ENCODE measurements around the gene NEDD4. TPM values are rescaled to one million over a fixed set of nuclear protein-coding genes. Genes with fewer than 3 reads are reported as not detected.
A peak's percentile ranks its signal among the peaks of the same experiment; 100 is the strongest.

NEDD4 gene
- polyA plus RNA-seq, 1 of the 3 experiments (the other 2 are of a cell fraction), result 12.9 TPM

- H3K9ac ChIP-seq, result no peak overlapping the region; the same call in 1 of the 2 replicates
- POLR2A ChIA-PET, result interaction anchor here (0.6 kb wide), 1 partner anchor 372 kb away, joined by 3 read pairs; no protein-coding TSS in a partner anchor
- no peaks in the 10 kb centered on the region for H3K9me2 ChIP-seq
- no peaks in the 10 kb centered on the region for H4K20me1 ChIP-seq (ENCODE audit: insufficient read depth)
- H3K9me3 ChIP-seq, result no peaks in the 10 kb centered on the region
- no peaks in the 10 kb centered on the region for H3K27me3 ChIP-seq (ENCODE audit: insufficient read depth)
- peaks cover 0 to 7% of the 10 kb centered on the region in 2 experiments; a peak in 2 of 4 replicates for H3K4me1 ChIP-seq (ENCODE audit: control insufficient read depth in 1 of 2, insufficient read depth in 2 of 2, low read depth in 1 of 2, low read length in 1 of 2)
- peak overlapping the region in 1 of 2 experiments; percentile 21; a peak in 1 of 4 replicates for H3K4me3 ChIP-seq (ENCODE audit: low read depth in 2 of 2, low read length in 1 of 2)
- peaks cover 10% of the 10 kb centered on the region for H3F3A ChIP-seq (replicated peaks; ENCODE audit: insufficient read depth)
- CTCF ChIA-PET, result interaction anchor here (1.2 to 2.1 kb wide), 4 partner anchors 20 to 26 kb away, joined by 3 to 9 read pairs (median 6); no protein-coding TSS in a partner anchor
- H3K36me3 ChIP-seq (replicated peaks in 1 of 2; ENCODE audit: control insufficient read depth in 1 of 2, insufficient read depth in 2 of 2, low read length in 1 of 2), result peaks cover 0 to 26% of the 10 kb centered on the region in 2 experiments
- H3K27ac ChIP-seq (ENCODE audit: low read depth in 2 of 2, low read length in 1 of 2), result peak overlapping the region in 1 of 2 experiments; percentile 40; a peak in 2 of 4 replicates
- 37% methylated on average over 4 of the region's 4 CpGs for WGBS (ENCODE audit: low lambda C conversion rate)
- peak; percentile 10 for DNase-seq
- no peak overlapping the region for H2AFZ ChIP-seq (ENCODE audit: low read depth)
- H3K79me2 ChIP-seq (ENCODE audit: insufficient read depth), result peaks cover 17% of the 10 kb centered on the region
- H3K4me2 ChIP-seq, result peak overlapping the region; percentile 66
- TF ChIP-seq SMC3 (IDR thresholded peaks at IDR 0.05; ENCODE audit: low read depth, low read length), result no peak
- peak; percentile 16; the same call in 1 of the 2 replicates for TF ChIP-seq TCF12 (IDR thresholded peaks at IDR 0.05)
- 0 out of 2 replicates have a peak, but pooled peaks have one; percentile 5 for TF ChIP-seq PBX3 (IDR thresholded peaks at IDR 0.05)
- peak; percentile 57 for TF ChIP-seq GATA2 (CRISPR knock-in tag; IDR thresholded peaks at IDR 0.05)
These were observed 120.2 kb downstream of the NEDD4 start for GRCh38 chr15:55873024-55873720.

GRCh38 chr15:55872471-55872870 lies 120.9 kb downstream of the NEDD4 start:
- ChIA-PET POLR2A (interaction anchor here (0.6 kb wide), 1 partner anchor 371 kb away, joined by 3 read pairs; no protein-coding TSS in a partner anchor), CTCF (interaction anchor here (1.6 to 2.1 kb wide), 2 partner anchors 21 to 25 kb away, joined by 7 to 9 read pairs; no protein-coding TSS in a partner anchor)
- no peaks in the 10 kb centered on the region for H4K20me1 ChIP-seq (ENCODE audit: insufficient read depth)
- peaks cover 0 to 7% of the 10 kb centered on the region in 2 experiments; a peak in 2 of 4 replicates for H3K4me1 ChIP-seq (ENCODE audit: control insufficient read depth in 1 of 2, insufficient read depth in 2 of 2, low read depth in 1 of 2, low read length in 1 of 2)
- no peak overlapping the region for H2AFZ ChIP-seq (ENCODE audit: low read depth)
- TF ChIP-seq FOXM1 (IDR thresholded peaks at IDR 0.05; ENCODE audit: low read depth) (no peak), RCOR1 (IDR thresholded peaks at IDR 0.05; ENCODE audit: low read length) (no peak), SMC3 (IDR thresholded peaks at IDR 0.05; ENCODE audit: low read depth, low read length) (no peak), TAF1 (IDR thresholded peaks at IDR 0.05; ENCODE audit: borderline replicate concordance, low read depth, low read length) (no peak), CTCF (IDR thresholded peaks at IDR 0.05) (no peak), USF2 (IDR thresholded peaks at IDR 0.05; ENCODE audit: borderline replicate concordance, low read depth, low read length) (no peak), TCF12 (IDR thresholded peaks at IDR 0.05) (no peak), JUND (IDR thresholded peaks at IDR 0.05) (no peak), MXI1 (IDR thresholded peaks at IDR 0.05; ENCODE audit: low read depth, low read length) (no peak), GATA2 (CRISPR knock-in tag; IDR thresholded peaks at IDR 0.05) (no peak), RFX5 (IDR thresholded peaks at IDR 0.05; ENCODE audit: low read length) (no peak), POLR2AphosphoS5 (IDR thresholded peaks at IDR 0.05; ENCODE audit: low read depth, low read length) (no peak), FOXJ3 (CRISPR knock-in tag; IDR thresholded peaks at IDR 0.05) (no peak), RXRA (IDR thresholded peaks at IDR 0.05; ENCODE audit: borderline replicate concordance, low read depth) (no peak), USF1 (IDR thresholded peaks at IDR 0.05; ENCODE audit: borderline replicate concordance, low read depth) (no peak), ZBTB33 (IDR thresholded peaks at IDR 0.05; ENCODE audit: borderline replicate concordance, low read depth) (no peak), YY1 (IDR thresholded peaks at IDR 0.05; ENCODE audit: low read depth) (no peak), RAD21 (IDR thresholded peaks at IDR 0.05; ENCODE audit: low read length) (no peak), NFIC (IDR thresholded peaks at IDR 0.05; ENCODE audit: borderline replicate concordance) (no peak)
- WGBS (ENCODE audit: low lambda C conversion rate), result 84% methylated on average over 2 of the region's 2 CpGs
- H3F3A ChIP-seq (replicated peaks; ENCODE audit: insufficient read depth), result peaks cover 10% of the 10 kb centered on the region
- H3K9me2 ChIP-seq, result no peaks in the 10 kb centered on the region
- H3K27me3 ChIP-seq (ENCODE audit: insufficient read depth), result no peaks in the 10 kb centered on the region
- no peaks in the 10 kb centered on the region for H3K9me3 ChIP-seq
- peaks cover 0 to 26% of the 10 kb centered on the region in 2 experiments for H3K36me3 ChIP-seq (replicated peaks in 1 of 2; ENCODE audit: control insufficient read depth in 1 of 2, insufficient read depth in 2 of 2, low read length in 1 of 2)
- H3K9ac ChIP-seq, result no peak overlapping the region; the same call in 1 of the 2 replicates
- DNase-seq, result no peak
- H3K4me3 ChIP-seq (ENCODE audit: low read depth in 2 of 2, low read length in 1 of 2), result no peak overlapping the region
- no peak overlapping the region for H3K27ac ChIP-seq (ENCODE audit: low read depth in 2 of 2, low read length in 1 of 2)
- peaks cover 17% of the 10 kb centered on the region for H3K79me2 ChIP-seq (ENCODE audit: insufficient read depth)
- H3K4me2 ChIP-seq, result peak overlapping the region; percentile 66
